HG03066 (cell line): ENCODE results near the gene ACTR1A.

Experiments
- ATAC-seq: cut with Tn5 transposase; IDR thresholded peaks from one replicate; pipeline ENCODE4 v1.9.1; 2021; ENCODE audit warnings: low read depth; ENCODE audit not compliant: unreplicated experiment

Gene ACTR1A

DNA sequence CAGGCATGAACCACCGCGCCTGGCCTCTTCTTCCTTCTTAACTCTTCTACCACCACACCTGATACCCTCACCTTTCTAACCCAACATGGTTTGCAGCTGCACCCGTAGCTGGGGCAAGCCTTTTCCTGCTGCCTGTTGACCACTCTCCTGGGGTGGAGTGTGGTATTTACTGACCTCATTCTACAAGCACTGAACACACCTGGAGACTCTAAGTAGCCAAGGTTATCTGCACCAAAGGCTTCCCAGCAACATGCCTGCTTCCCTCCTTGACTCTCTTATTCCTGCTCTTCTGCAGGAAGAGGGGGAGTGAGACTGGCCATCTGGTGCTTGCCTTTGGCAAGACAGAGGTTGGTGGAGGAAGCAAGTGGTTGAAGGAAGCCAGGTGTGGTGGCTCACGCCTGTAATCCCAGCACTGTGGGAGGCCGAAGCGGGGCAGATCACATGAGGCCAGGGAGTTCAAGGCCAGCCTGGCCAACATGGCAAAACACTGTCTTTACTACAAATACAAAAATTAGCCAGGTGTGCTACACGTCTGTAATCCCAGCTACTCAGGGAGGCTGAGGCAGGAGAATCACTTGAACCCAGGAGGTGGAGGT, 10.1 kb downstream of the ACTR1A start:
- no peak for ATAC-seq

DNA sequence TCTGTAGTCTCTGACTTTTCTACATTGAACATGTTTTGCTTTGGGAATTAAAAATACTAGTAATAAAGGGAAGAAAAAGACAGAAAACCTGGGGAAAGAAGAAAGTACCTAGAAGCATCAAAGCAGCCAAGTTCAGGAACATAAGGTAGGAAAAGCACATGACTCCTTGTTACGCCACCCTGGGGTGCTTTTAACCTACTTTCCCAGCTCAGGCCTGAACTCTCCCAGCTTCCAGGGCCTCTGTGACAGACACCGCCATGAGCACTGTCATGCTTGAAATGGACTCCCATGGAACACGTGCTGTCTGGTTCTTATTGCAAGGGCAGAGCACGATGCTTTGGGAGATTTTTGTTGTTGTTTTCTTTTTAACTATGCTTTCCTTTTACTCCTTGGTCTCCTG, 11.4 kb downstream of the ACTR1A start:
- no peak for ATAC-seq

GRCh38 chr10:102485093-102485784, 17.3 kb downstream of the ACTR1A start:
- no peak for ATAC-seq

- ATAC-seq, result no peak
Measured at GRCh38 chr10:102484021-102484420, 18.5 kb downstream of the ACTR1A start.

GRCh38 chr10:102480396-102480795, 22.1 kb downstream of the ACTR1A start:
- no peak for ATAC-seq

DNA sequence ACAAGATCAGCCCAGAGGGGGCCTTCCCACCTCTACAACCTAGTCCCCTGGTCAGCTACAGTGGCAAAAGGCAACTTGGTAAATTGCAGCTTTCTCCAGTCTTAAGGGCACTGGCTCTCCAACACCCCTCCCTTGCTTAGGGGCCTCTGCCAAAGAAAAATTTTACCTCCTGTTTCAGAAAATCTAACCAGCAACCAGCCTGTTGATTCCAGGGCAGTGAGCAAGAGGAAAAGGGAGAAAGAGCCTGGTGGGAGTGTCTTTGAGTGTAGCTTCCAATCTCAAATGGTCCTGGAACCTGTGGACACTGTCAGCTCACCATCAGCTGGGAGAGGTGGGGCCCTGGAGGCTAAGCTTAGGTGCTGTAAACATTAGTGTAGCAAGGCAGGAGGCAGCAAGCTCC, 22.9 kb downstream of the ACTR1A start:
- ATAC-seq, result no peak

DNA sequence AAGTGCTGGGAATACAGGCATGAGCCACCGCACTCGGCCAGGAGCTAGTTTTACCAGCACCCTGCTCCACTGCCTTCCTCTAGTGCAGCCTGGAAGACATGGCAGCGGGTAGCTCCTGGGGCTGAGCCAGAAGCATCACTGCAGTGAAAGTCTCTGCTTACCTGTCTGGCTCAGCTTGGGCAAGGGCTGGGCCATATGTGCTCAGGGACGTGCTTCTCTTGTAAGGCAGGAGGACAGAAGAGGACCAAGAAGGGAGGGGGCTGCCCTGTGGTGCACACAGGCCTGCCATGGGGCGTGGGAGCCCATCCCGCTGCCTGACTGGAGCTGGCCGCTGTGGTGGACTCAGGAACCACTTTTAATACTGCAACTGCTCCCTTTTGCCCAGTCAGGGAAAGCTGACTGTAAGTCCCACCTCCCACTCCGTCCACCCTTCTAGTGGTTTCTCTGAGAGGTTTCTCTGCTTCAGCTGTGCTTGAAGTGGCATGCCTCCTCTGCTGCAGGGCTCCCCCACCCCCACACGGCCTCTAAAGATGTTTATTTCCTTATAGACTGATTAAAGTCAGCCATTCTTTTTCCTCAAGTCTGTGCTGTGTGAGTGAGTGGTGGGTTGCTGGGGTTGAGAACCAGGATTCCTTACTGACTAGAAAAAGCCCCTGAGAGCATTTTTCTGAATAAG, 25.9 kb downstream of the ACTR1A start:
- ATAC-seq, result no peak

DNA sequence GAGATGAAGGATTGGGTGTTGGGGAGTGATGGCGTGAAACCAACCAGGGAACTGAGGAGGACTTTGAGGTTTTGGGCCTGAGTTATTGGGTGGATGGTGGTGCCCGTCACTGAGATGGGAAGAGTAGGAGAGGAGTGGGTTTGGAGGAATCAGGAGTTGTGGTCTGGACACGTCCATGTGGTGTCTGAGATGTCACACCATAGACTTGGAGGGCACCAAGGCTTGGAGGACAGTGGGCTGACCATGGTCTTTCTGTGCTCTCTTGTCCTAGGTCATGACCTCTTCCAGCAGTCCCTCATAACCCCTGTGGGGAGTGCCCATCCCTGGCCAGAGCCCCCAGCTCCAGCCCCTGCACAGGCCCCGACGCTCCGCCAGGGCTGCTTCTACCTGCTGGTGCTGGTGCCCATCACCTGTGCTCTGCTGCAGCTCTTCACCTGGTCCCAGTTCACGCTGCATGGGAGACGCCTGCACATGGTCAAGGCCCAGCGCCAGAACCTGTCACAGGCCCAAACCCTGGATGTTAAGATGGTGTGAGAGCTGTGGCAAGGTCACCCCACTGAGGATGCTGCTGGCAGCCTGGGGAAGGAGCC, 27.0 kb downstream of the ACTR1A start:
- ATAC-seq, result no peak

GRCh38 chr10:102473445-102474331, 28.8 kb downstream of the ACTR1A start:
- no peak for ATAC-seq

DNA sequence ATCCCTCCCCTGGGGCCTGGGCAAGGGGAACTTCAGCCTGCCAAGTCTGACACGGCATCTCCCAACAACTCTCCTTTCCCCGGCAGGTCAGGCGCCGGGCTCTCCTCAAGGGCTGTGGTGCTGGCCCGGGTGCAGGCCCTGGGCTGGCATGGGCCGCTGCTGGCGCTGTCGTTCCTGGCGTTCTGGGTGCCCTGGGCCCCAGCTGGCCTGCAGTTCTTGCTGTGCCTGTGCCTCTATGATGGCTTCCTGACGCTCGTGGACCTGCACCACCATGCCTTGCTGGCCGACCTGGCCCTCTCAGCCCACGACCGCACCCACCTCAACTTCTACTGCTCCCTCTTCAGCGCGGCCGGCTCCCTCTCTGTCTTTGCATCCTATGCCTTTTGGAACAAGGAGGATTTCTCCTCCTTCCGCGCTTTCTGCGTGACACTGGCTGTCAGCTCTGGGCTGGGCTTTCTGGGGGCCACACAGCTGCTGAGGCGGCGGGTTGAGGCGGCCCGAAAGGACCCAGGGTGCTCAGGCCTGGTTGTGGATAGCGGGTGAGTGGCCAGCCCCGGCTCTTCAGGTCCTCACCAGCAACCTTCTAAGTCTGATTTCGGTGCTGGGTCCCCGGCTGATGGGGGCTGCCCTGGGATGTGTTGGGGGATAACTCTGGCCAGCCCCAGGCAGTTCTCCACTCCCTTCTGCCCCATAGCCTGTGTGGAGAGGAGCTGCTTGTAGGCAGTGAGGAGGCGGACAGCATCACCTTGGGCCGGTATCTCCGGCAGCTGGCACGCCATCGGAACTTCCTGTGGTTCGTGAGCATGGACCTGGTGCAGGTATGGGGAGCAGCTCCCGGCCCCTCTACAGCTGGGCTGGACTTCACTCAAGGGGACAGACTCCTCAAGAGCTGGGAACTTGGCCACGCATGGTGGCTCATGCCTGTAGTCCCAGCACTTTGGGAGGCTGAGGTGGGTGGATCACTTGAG, 31.6 kb downstream of the ACTR1A start:
- no peak for ATAC-seq

- no peak for ATAC-seq
Measured at GRCh38 chr10:102468683-102469082, 33.8 kb downstream of the ACTR1A start.

DNA sequence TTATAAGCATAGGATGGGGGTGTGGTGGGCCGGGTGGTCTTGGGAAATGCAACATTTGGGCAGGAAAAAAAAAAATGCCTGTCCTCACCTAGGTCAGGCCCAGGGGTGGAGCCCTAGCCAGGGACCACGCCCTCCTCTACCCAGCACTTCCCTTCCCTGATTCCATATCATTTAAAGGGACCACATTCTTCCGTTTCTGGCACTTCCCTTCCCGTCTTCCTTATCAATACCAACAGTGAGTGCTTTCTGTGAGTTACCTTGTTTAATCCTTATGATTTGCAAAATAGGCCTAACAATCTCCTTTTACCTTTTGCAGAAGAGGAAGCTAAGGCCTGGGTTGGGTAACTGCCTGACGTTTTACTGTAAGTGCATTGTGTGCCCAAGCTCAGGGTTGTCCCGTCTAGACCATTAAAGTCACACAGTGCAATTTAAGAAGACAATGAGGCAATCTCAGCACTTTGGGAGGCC, 34.5 kb downstream of the ACTR1A start:
- no peak for ATAC-seq

- ATAC-seq, result no peak
Measured at GRCh38 chr10:102467318-102467717, 35.2 kb downstream of the ACTR1A start.

GRCh38 chr10:102465466-102465865, 37.0 kb downstream of the ACTR1A start:
- no peak for ATAC-seq

DNA sequence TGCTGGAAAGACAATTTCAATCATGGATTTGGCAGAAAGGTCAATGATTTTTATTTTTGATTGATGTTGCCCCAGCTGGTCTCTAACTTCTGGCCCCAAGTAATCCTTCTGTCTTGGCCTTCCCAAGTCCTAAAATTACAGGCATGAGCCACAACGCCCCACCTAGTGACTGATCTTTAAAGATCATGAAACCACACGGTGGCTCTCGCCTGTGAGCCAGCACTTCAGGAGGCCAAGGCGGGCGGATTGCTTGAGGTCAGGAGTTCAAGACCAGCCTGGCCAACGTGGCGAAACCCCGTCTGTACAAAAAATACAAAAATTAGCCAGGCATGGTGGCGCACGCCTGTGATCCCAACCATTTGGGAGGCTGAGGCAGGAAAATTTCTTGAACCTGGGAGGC, 38.5 kb downstream of the ACTR1A start:
- no peak for ATAC-seq

DNA sequence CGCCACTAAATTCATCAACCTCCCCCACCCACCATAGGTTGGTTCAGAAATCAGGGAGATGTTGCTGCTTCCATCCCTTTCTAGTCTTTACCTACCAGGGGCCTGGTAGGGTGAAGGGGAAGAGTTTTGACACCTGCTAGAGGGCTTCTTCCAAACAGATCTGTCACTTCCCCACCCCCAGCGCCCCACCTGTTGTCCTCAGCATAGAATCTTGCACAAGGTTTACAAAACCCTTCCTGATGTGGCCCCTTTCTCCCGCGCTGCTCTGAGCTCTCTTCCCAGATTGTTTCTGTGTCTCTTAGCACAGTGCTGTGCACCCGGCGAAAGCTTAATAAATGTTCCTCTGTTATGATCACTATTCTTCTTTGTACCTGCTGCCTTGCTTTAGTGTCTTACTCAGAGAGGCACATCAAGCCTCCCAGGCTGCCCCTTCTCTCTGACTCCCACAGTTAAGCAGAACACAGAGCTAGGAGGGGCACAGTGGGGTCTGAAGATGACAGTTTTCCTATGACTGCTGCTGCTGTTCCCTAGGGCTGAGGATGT, 39.9 kb downstream of the ACTR1A start:
- no peak for ATAC-seq

GRCh38 chr10:102461187-102462054, 41.1 kb downstream of the ACTR1A start:
- ATAC-seq, result peak; percentile 73

GRCh38 chr10:102460836-102461186, 41.7 kb downstream of the ACTR1A start:
- ATAC-seq, result peak; percentile 10
